AG09309 (cell line): ENCODE data around the gene PLA2G4B.

Source experiments
- DNase-seq: peaks from one replicate; pipeline ENCODE4 v3.0.0-alpha.2; 2010; ENCODE audit warnings: low read depth
- H3K4me3 ChIP-seq: 2 replicates; pipeline ENCODE4 v1.5.1; 2011; ENCODE audit warnings: mild to moderate bottlenecking, low read depth, low read length, moderate library complexity; ENCODE audit not compliant: control insufficient read depth
- CTCF ChIP-seq: IDR thresholded peaks from 2 replicates; pipeline ENCODE4 v1.5.1; 2011; ENCODE audit warnings: mild to moderate bottlenecking, low read depth, low read length, inconsistent platforms; ENCODE audit not compliant: insufficient read depth, control insufficient read depth; ENCODE audit errors: missing control alignments

PLA2G4B gene

DNA sequence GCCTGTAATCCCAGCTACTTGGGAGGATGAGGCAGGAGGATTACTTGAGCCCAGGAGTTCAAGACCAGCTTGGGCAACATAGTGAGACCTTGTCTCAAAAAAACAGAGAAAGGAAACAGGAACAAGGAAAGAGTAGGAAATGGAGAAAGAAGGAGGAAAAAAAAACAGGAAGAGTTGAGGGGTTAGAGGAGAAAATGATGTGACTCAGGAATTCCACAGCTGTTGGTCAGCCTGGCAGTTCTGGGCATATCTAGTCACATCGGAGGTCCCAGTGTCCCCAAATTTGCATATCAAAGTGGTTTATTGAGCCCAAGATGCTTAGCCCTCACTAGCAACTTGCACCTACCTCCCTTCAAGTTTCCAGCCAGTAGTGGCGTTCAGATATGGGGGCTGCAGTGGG, 29.5 kb upstream of the PLA2G4B start:
- DNase-seq: no peak
- no peak overlapping the region for H3K4me3 ChIP-seq
- no peak for TF ChIP-seq CTCF

- TF ChIP-seq CTCF: no peak
- no peak overlapping the region for H3K4me3 ChIP-seq
- DNase-seq: no peak
These were observed 29.0 kb upstream of the PLA2G4B start for GRCh38 chr15:41809526-41810220.

DNA sequence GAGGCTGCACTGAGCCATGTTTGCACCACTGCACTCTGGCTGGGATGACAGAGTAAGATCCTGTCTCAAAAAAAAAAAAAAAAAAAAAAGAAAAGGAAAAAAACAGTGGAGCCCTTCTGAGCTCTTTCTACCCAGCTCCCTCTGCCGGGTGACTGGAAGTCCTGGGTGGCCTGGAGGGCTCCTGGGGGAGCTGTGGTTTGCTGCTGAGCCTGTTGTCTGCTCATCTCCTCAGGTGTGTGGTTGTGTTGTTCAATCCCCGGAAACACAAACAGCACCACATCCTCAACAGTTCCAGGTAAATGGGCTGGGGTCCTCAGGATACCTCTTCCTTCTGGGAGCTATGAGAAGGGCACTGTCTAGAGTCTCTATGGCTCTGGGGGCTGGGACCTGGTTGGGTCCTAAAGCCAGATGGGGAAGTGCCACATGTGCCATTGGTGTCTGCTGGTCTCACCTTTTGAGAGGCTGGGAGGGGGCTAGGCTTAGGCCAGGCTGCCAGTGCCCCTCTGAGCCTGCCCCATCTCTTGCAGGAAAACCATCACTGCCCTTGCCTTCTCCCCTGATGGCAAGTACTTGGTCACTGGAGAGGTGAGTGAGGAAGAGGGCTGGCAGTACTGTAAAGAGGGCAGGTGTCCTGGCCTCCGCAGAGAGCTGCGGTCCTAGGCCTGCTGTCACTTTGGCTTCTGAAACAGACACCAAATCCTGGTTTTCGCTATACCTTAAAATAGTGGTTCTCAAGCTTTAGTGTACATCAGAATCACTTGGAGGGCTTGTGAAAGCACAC, 27.8 kb upstream of the PLA2G4B start:
- no peak for DNase-seq
- no peak overlapping the region for H3K4me3 ChIP-seq
- no peak for TF ChIP-seq CTCF

GRCh38 chr15:41811432-41812195, 27.0 kb upstream of the PLA2G4B start:
- peak; percentile 43 for DNase-seq
- no peak overlapping the region for H3K4me3 ChIP-seq
- TF ChIP-seq CTCF: peak; percentile 97

- no peak for DNase-seq
- no peak overlapping the region for H3K4me3 ChIP-seq
- no peak for TF ChIP-seq CTCF
These were observed 25.7 kb upstream of the PLA2G4B start for GRCh38 chr15:41812820-41813375.

DNA sequence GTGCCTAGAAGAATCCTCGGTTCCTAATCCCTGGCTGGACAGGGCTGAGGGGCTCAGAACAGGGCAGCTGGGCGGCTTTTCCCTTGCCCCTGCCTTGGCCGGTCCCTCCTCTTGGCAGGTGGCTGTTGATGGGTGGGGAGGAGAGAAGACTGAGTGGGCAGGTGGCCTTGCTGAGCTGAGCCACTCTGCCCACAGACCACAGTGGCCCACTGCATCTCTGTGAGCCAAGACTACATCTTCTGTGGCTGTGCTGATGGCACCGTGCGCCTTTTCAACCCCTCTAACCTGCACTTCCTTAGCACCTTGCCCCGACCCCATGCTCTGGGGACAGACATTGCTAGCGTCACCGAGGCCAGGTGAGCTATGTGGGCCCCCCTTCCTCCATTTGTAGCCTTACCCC, 25.2 kb upstream of the PLA2G4B start:
- DNase-seq: no peak
- H3K4me3 ChIP-seq: no peak overlapping the region
- no peak for TF ChIP-seq CTCF
